Left ventricle myocardium superior (tissue), 1 donor: ENCODE data around the gene CABP7. TPM values are rescaled to one million over a fixed set of nuclear protein-coding genes. Genes with fewer than 3 reads are reported as not detected.

Experiments used
- ATAC-seq: fragments of 200-7000 bp; cut with Tn5 transposase; one replicate; pipeline ENCODE4 v1.9.1; 2020; ENCODE audit warnings: mild to moderate bottlenecking, moderate library complexity
- DNase-seq: peaks from one replicate; pipeline ENCODE4 v3.0.0-alpha.2; 2020
- intact Hi-C: fragments of 100-400 bp; cut with micrococcal nuclease; formaldehyde crosslinking; loops from one replicate; pipeline ENCODE4 v1.11.0; 2022
- long read RNA-seq: library from polyadenylated mRNA; unstranded; transcript quantifications from one replicate; pipeline ENCODE4 v2.0.0, GENCODE V29; 2021
- total RNA-seq: library from RNA; stranded (reverse); fragmentation: NEBNext Ultra II Directional; extraction: Animal tissue kit (Norgen Biotek cat#: 25700); gene quantifications from one replicate; pipeline ENCODE4 v1.2.1, GENCODE V29; 2021
- donor health status: DM: no; HTN: yes; CAD: no; lungs with severe emphysema.

The CABP7 gene
- total RNA-seq, result not detected
- long read RNA-seq, result 0 reads

DNA sequence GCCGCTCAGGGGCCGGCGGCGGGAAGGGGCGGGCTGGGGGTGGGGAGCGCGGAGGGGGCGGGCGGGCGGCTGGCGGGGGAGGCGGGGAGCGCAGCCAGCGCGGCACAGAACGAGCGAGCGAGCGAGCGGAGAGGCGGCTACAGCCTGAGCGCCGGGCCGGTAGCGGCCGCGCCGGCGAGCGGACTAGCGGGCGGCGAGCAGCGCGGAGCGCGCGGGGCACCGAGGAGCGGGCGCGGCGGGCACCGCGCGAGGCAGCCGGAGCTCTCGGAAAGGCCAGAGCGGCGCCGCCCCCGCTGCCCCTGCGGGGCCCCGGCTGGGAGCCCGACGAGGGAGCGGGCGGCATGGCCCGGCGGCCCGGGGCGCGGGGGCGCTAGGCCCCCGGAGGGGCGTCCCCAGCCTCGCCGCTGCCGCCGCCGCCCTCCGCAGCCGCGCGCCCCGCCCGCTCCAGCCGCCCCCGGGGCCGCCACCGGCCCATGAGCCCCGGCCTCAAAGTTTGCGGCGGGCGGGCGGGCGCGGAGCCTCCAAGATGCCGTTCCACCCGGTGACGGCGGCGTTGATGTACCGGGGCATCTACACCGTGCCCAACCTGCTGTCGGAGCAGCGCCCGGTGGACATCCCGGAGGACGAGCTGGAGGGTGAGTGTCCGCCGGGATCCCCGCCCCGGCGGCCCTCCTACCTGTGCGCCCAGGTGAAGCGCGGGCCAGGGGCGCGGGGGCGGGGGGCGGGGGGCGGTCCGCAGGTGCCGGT, at the start of gene CABP7:
Gene CABP7 (plus strand): TSS at position 105 of the 747 bp plus-strand sequence. CDS start 422 bp downstream, at position 527.
- ATAC-seq, result no peak
- DNase-seq, result no peak
- intact Hi-C loops, result no loop called here

DNA sequence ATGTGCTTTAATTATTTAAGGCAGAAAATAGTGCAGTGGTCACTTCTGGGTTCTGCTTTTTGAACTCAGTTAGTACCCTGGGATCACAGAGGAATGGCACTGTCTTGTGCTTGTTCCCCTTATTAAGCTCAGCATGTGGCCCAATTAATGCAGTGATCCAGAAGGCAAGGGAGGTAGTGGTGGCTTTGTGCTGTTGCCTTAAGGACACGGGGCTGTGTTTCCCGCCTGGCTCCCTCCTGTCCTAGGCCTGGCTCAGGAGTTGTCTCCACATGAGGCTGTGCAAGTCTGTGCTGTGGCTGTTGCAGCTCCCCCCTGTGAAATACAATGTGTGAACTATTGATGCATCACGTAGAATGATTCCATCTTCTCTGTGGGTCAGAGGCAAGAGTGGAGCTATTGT, 49.2 kb upstream of the CABP7 start:
- DNase-seq, result no peak
- intact Hi-C loops, result no loop called here
- ATAC-seq, result no peak

DNA sequence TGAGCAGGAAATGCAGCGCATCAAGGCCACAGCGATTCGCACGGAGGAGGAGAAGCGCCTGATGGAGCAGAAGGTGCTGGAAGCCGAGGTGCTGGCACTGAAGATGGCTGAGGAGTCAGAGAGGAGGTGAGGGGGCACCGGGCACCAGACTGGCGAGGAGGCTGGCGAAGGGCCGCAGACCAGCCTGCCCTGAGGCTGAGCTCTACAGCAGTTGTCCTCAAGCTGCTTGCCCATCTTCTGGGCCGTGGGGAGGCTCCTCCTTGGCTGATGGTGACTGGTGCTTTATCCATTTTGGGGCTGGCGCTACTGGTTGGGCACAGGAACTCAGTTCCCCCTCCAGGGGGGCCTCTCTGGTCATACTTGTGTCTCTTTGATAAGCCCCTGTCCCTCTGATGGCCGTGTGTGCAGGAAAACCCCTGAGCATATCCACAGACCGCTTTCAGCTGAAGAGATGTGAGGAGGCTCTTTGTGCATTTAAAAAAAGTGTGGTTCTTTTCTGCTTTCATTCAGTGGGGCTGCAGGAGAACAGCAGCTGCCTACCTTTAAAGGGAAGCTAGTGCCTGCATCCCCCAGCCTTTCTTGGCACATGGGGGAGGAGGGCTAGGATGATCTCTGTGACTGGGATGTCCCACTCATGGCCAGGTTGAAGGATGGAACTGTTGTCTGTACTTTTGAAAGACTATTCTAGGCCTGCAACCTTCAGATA, 46.3 kb upstream of the CABP7 start:
- intact Hi-C loops, result no loop called here
- DNase-seq (no peak), ATAC-seq (no peak)

DNA sequence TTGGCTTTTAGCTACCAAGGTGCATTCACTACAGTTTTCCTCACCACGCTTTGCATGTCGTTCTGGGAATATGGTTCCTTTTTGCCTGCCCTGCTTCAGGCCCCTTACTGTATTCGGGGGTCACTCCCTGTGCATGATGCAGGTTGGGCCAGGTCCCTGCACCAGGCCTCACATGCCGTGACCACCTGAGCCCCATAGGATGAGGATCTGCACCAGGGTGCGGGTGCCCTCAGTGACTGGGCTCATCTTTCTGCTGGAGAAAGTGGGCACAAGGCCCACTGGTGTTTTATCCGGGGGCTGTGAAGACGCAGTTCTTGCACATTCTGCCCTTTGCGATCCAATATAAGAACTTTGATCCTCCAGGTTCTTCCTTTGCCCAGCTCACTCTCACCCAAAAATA, 45.7 kb upstream of the CABP7 start:
- intact Hi-C loops, result no loop called here
- ATAC-seq (no peak), DNase-seq (no peak)

DNA sequence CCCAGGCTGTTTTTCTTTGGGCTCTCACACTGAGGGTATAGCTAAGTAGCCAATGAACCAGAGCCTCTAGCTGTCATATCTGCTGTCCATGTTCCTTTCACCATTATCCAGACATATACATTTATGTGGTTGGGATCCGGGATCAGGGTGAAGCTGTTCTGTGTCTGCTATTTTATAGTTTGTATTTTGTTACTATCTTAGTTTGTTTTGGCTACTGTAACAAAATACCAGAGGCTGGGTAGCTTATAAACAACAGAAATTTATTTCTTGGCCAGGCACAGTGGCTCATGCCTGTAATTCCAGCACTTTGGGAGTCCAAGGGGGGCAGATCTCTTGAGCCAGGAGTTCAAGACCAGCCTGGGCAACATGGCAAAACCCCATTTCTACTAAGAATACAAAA, 40.5 kb upstream of the CABP7 start:
- intact Hi-C loops, result no loop called here
- ATAC-seq, result no peak
- DNase-seq, result no peak

DNA sequence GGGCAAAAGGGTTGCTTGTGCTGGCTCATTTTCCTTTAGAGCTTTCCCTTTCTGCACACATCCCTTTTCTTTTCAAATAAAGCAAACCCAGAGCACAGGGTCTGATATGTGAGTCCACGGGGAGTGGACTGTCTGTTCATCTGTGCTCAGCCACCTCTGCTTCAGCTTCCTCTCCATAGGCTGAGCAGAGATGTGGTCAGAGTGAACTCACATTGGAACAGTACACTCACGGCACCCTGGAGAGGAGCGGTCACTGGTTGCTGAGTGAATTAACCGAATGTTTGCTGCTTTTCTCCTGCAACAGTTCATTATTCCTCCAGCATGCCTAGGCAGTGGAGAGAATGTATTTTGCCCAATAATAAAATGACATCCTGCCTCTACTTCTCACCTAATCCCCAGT, 36.3 kb upstream of the CABP7 start:
- intact Hi-C loops, result no loop called here
- no peak for DNase-seq
- no peak for ATAC-seq

DNA sequence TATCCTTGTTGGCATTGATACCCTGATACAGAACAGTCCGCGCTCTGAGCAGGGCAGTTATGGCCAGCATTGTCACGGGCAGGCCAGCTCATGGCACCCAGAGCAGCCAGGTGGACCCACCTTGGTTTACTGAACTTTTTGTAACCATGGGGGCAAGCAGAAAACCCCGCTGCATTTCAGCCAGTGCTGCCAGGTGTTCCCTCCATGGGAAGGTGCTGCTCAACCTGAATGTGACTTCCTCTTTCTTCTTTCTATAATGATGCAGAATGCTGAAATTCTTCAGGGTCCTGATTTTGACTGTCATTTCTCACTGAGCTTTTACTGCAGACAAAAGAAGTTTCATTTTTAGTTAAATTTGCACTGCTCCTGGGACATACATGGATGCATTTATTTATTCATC, 35.6 kb upstream of the CABP7 start:
- ATAC-seq, result no peak
- no peak for DNase-seq
- intact Hi-C loops, result no loop called here

DNA sequence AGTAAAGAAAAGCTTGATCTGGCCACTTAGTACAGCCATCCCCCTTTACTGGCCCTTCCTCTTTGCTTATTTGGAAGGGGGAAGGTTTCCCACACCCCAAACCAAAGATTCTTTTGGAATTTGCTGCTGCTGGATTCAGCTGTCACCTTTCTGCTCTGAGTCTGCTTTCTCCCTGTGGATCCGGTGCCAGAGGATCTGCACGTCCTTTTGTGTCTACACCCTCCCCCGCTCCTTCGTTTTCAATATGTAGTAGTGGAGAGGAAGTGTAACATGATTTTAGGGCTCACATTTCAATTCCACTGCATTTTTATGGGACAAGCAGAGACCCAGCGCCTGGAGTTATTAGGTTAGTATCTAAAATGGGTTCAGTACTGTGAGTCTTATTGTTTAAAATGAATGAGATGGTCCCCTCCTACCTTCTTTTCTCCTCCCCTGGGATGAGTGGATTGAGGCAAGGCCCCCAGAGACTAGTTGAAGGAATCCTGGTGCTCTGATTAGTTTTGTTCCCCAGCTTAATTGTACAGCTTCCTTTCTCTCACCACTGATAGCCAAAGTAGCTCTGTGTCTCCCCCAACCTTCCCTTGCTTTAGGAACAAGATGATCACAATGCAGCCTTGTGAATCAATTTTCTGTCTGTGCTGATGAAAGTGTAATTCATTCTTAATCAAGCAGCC, 30.5 kb upstream of the CABP7 start:
- DNase-seq (no peak), ATAC-seq (no peak)
- intact Hi-C loops, result no loop called here

DNA sequence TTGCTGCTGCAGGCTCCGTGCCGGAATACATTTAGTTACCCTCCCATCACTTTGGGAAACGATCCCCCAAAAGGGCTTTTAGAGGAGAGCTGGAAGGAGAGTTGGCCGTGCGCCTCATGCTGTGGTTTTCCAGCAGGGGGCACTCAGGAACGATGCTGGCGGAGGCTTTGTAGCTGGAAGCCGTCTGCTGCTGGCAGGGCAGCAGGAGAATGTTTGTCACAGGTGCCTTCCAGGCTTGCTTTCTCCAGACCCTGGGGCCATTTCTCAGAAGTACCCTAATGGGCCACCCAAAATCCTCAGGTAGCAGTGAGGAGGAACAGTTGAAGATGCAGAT, 30.0 kb upstream of the CABP7 start:
- DNase-seq (peak; percentile 74), ATAC-seq (peak; percentile 78)
- intact Hi-C loops, result no loop called here

DNA sequence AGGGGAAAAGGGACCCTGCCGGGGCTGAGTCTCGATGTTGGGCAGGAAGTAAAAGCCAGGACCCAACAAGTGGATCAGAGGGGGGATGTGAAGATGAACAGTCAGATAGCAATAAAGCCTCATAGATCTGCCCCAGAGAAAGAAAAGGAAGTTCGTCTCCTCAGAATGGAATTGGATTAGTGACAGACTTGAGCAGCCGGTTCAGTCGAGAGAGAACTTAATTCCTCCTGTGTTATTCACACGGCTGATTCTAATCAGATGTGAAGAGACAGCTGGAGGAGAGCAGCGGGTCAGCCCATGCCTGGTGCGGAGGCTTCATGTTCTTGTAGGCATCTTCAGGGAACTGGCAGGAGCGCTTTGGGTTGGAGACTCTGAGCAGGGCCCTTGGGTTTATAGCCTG, 29.3 kb upstream of the CABP7 start:
- intact Hi-C loops, result no loop called here
- DNase-seq, result no peak
- no peak for ATAC-seq

DNA sequence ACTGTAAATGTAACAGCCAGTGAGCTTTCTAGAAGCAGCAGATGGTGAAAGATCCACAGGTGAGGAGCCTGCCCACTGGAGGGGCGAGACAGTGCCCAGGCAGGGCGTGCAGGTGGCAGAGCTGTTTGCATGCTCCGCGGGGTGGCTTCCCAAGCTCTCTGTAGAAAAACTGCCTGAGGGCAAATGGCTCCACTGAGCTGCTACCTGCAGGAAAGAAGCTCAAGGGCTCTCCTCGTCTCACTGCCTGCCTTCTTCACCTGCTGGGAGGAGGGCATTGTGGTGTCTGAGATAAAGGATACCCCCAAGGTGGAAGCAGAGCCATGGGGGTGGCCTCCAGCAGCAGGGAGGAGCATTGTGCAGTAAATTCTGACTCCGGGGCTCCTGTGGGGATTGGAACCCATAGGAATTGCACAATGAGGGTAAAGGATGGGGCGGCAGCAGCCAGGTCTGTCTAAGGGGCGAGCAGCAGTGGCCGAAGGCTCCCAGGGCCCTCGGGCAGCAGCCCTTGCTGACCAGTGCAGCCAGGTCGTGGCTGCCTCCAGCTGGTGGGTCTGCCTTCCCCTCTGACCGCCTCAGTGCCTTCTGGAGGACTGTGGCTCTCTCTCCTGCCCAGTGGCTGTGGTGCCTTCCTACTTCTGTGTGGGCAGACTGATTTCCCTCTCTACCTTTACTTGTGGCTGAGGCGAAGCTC, 28.0 kb upstream of the CABP7 start:
- no peak for DNase-seq
- intact Hi-C loops, result no loop called here
- ATAC-seq, result no peak

DNA sequence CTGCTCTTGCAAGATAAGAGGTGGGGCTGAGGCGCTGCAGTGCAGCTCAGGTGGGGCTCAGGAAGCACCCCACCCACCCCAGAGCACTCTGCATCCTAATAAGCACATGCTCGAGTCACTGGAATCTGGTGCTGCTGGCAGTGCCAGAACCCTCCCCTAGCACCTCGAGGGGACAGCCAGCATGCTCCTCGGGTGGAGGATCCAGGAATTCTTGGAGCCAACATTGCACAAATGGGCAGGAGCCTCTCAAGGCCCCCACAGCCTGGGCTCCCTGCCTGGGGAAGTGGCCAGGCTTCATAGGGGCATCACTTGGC, 27.5 kb upstream of the CABP7 start:
- ATAC-seq (no peak), DNase-seq (no peak)
- intact Hi-C loops, result no loop called here

DNA sequence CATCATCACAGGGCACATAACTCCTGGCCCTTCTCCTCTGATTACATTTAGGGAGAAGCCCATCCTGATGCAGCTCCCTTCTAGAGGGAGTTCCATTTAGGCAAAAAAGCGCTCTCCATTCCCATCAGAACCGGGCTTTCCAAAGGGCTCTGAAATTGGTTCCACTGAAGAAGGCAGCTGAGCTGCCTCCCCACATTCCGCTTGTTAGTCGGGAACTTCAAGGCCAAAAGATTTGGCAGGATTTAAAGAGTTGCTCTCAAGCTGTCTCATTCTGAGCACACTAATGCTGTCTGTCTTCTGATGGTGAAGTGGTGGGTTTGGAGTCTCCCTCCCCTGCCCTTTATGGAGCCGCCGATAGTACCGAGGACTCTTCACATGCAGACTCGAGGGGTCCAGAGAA, 26.6 kb upstream of the CABP7 start:
- ATAC-seq, result no peak
- intact Hi-C loops, result no loop called here
- DNase-seq, result no peak

DNA sequence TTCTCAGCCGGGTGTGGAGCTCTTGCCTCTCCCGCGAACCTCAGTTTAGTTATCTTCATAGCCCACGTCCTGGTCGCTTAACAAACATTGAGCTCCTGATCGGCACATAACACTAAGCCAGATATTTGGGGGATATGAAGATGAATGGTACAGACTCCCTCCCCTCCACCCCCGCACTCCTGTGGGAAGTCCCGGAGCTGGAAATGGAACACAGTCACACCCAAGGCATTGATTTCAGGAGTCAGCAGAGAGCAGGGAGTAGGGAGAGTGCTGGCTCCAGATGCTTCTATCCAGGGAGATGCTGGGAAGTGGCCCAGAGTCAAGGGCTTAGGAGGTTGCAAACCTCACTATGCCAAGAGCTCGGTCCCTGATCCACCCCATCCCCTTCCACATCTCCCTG, 26.1 kb upstream of the CABP7 start:
- intact Hi-C loops, result no loop called here
- ATAC-seq, result peak; percentile 19
- no peak for DNase-seq

DNA sequence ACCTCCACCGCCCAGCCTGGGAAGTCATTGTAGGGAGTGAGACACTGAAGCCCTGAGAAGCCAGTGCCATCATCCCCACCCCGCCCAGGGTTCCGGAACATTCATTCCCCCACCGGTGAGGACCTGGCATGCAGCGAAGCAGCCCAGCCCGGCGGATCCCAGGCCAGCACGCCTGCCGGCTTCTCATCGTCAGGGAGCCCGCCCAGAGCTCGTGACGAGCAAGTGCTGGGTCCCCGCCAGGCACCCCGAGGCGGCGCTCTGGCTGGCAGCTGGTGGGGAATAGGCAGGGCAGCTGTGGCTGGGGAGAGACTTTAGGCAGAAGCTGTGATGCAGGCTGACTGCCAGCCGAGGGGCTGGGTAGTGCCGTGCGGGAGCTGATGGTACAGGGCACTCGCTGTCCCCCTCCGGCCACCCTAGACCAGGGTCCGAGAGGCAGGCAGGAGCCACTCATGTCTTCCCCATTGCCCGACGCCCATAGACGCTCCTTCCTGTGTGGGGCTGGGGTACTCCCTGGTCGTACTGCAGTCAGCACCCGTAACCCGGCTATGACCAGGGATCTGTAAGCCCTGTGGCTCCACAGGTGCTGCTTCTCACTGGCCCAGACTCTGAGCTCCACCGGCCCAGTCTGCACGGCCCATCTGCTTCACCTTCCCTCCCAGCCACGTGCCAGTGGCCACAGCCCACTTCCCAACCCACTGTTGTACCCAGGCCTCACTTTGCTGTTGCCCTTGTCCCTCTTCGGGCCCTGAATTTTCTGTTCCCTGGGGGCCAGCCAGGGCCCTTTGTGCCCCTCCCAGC, 24.5 kb upstream of the CABP7 start:
- DNase-seq (no peak), ATAC-seq (peak; percentile 29)
- intact Hi-C loops, result no loop called here

DNA sequence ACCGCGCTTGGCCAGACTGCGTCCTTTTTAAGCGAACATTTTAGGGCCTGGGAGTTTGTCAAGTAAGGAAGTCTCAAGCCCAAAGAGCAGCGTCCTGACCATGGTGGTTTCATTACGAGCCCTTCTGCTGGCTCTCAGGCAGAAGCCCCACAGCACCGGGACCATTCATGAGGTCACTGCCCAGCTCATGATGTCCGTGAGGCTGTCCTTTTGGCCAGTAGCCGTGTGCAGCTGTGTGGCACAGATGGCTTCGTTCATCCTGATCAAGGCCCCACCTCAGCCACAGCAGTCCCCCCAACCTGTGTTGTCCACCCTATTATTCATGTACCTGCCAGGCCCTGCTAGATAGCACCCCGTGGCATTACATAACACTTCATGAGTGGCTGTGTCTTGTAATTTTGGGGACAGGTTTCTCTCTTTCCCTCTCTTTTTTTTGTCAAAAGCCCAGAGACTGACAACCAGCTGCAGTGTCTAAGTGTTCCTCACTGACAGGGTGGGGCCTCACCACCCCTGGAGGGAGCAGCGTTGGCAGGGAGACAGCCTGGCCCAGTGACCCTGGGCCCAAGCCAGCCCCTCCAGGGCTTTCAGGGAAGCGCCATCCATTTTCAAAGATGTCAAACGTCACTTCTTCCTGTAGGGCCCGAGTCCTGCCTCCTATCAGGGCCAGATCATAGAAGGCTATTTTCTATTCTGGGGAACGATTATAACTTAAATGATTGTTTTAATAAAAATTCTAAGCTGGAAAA, 21.8 kb upstream of the CABP7 start:
- ATAC-seq, result no peak
- no peak for DNase-seq
- intact Hi-C loops, result no loop called here

DNA sequence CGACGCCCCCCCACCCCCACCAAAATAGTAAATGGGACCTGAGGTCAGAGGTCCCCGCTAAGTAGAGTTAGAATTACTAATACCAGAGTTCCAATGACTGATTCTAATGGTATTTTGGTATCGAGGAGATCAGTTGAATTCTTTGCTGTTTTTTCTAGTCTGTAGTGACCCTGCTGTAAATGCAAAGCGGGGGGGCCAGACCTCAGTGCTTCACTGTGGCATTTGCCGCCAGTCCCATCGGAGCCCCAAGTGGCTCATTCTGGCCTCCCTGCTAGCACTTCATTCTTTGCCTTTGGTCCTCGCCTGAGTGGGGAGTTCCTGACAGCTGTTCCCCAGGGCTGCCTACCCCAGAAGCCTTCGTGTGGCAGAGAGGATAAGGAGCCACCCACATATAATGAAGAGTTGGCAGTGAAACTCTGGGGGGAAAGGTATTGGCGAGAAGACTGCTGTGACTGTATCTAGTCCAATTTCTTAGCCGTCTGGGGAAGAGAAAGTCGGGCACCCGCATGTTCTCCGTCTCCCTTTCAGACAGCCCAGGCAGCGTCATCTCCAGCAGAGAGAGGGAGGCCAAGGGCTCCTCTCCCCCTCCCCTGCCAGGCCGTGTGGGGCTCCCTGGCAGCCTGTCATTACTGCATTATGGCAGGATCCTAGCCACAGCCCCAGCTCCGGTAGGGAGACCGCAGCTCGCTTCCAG, 19.4 kb upstream of the CABP7 start:
- no peak for ATAC-seq
- DNase-seq, result no peak
- intact Hi-C loops, result no loop called here

DNA sequence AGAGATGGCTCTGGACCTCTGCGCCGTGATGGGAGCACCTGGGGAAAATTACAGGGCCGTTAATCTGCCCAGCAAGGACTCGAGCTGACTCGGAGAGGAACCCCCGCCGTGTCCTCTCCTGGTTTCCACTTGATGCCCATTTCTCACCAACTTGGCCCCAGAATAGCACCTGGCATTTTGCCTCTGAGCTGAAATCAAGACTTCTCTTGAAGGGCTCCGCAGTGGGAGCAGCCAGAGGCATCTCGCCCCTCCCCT, 19.0 kb upstream of the CABP7 start:
- ATAC-seq, result no peak
- no peak for DNase-seq
- intact Hi-C loops, result no loop called here
